ENCODE measurements around the gene ANO3. TPM values are rescaled to one million over a fixed set of nuclear protein-coding genes. Genes with fewer than 3 reads are reported as not detected.

ANO3 gene
- total and polyA plus RNA-seq, 2 of the 4 experiments (the other 2 are of a cell fraction): 0.02 to 0.18 TPM

DNA sequence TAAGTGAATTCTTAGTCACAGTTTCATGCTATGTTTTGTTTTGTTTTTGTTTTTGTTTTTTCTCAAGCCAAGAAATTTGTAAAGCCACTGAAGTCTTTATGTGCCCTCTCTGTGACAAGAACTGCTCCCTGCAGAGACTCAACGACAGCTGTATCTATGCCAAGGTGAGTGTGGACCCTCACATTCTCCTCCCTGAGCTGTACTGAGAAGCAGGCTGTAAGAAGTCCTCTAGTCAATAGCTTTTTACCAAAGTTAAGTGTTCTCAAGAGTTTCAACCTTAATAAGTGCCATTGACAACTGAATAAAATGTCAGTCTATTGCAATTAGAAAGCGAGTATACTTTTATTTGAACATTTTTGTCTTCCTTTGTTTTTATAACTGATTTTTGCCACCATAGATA, 221.3 kb downstream of the ANO3 start:
- Histone ChIP-seq H4K5ac (ENCODE audit: low read depth, low read length) (no peak overlapping the region), H3K9me1 (ENCODE audit: insufficient read depth, low read length) (no peaks in the 10 kb centered on the region), H3K4ac (ENCODE audit: low read depth, low read length) (no peak overlapping the region), H3K9me3 (ENCODE audit: control insufficient read depth, insufficient read depth, low read length) (no peaks in the 10 kb centered on the region), H2AFZ (replicated peaks; ENCODE audit: low read length, poor library complexity) (no peak overlapping the region), H3K4me1 (ENCODE audit: control insufficient read depth, insufficient read depth, low read length) (no peaks in the 10 kb centered on the region), H2BK20ac (ENCODE audit: low read depth, low read length) (no peak overlapping the region), H2AK5ac (ENCODE audit: low read depth, low read length) (no peak overlapping the region), H4K8ac (ENCODE audit: low read depth in 2 of 2, low read length in 2 of 2) (no peak overlapping the region), H3K18ac (ENCODE audit: low read depth, low read length) (no peak overlapping the region), H3K27ac (ENCODE audit: insufficient read depth, low read length) (no peak overlapping the region), H4K91ac (ENCODE audit: insufficient read depth, low read depth, low read length) (no peak overlapping the region), H3K56ac (ENCODE audit: extremely low read depth, insufficient read depth, low read length) (no peak overlapping the region), H3K4me2 (ENCODE audit: low read depth, low read length) (no peak overlapping the region), H3K79me1 (ENCODE audit: low read depth in 1 of 2, low read length in 2 of 2) (no peaks in the 10 kb centered on the region), H3K23ac (ENCODE audit: low read depth, low read length) (no peak overlapping the region), H3K27me3 (ENCODE audit: control insufficient read depth, insufficient read depth, low read length) (no peaks in the 10 kb centered on the region), H3K4me3 (ENCODE audit: insufficient read depth, low read depth, low read length) (no peak overlapping the region), H3K9ac (ENCODE audit: low read depth, low read length) (no peak overlapping the region), H3K36me3 (ENCODE audit: control insufficient read depth, insufficient read depth, low read length) (no peaks in the 10 kb centered on the region), H4K20me1 (ENCODE audit: insufficient read depth, low read length) (no peaks in the 10 kb centered on the region), H2AK9ac (replicated peaks; ENCODE audit: low read depth, low read length, poor library complexity) (no peak overlapping the region), H2BK15ac (ENCODE audit: low read depth, low read length) (no peak overlapping the region), H2BK5ac (ENCODE audit: low read depth, low read length, poor library complexity, severe bottlenecking) (no peak overlapping the region), H2BK120ac (ENCODE audit: low read depth, low read length) (no peak overlapping the region), H3K14ac (replicated peaks; ENCODE audit: low read depth, low read length) (no peak overlapping the region)
- in situ Hi-C loops (cut with MboI; ENCODE audit: low sequenced_read_pairs) (no loop called here), dilution Hi-C loops (cut with HindIII; ENCODE audit: low sequenced_read_pairs, unreplicated experiment) (no loop called here), intact Hi-C loops (cut with micrococcal nuclease) (no loop called here)
- no TSS peak for BruUV-seq (replicated peaks)
- TF ChIP-seq RCOR1 (IDR thresholded peaks at IDR 0.05; ENCODE audit: insufficient replicate concordance, low read length) (no peak), FOS (IDR thresholded peaks at IDR 0.05; ENCODE audit: low read depth, low read length) (no peak), MAZ (IDR thresholded peaks at IDR 0.05; ENCODE audit: borderline replicate concordance, low read depth, low read length) (no peak), MXI1 (IDR thresholded peaks at IDR 0.05; ENCODE audit: borderline replicate concordance, low read depth, low read length) (no peak), BHLHE40 (IDR thresholded peaks at IDR 0.05; ENCODE audit: low read depth, low read length) (no peak), MAFK (IDR thresholded peaks at IDR 0.05; ENCODE audit: low read depth, low read length) (no peak), CEBPB (IDR thresholded peaks at IDR 0.05; ENCODE audit: low read depth, low read length) (no peak), RAD21 (IDR thresholded peaks at IDR 0.05; ENCODE audit: low read length) (no peak)
- TF ChIP-seq, protein P1, sequence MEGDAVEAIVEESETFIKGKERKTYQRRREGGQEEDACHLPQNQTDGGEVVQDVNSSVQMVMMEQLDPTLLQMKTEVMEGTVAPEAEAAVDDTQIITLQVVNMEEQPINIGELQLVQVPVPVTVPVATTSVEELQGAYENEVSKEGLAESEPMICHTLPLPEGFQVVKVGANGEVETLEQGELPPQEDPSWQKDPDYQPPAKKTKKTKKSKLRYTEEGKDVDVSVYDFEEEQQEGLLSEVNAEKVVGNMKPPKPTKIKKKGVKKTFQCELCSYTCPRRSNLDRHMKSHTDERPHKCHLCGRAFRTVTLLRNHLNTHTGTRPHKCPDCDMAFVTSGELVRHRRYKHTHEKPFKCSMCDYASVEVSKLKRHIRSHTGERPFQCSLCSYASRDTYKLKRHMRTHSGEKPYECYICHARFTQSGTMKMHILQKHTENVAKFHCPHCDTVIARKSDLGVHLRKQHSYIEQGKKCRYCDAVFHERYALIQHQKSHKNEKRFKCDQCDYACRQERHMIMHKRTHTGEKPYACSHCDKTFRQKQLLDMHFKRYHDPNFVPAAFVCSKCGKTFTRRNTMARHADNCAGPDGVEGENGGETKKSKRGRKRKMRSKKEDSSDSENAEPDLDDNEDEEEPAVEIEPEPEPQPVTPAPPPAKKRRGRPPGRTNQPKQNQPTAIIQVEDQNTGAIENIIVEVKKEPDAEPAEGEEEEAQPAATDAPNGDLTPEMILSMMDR (conservative IDR thresholded peaks at IDR 0.05; ENCODE audit: low read depth, low read length): no peak
- no peak for DNase-seq
- WGBS, 2 experiments (ENCODE audit: extremely low coverage in 2 of 2, insufficient read length in 1 of 2): 40% methylated on average over 1 of the region's 2 CpGs; no CpG with 5 or more reads in 1 of the 2 experiments
- ChIA-PET CTCF (no interaction called here), POLR2A (ENCODE audit: unreplicated experiment) (no interaction called here)
- ATAC-seq (ENCODE audit: low read depth): no peak
